RWPE1 (cell line): ENCODE data around the gene SPACA4.

Experiments
- CTCF ChIA-PET: fragments of 350-600 bp; sonication (Branson Sonifier 250); formaldehyde crosslinking; extraction: SDS; loops from one replicate; lab custom pipeline; 2021; lab: Yijun Ruan, JAX
- POLR2A ChIA-PET: fragments of 400-600 bp; formaldehyde crosslinking; extraction: SDS; loops from one replicate; lab custom pipeline; 2020; ENCODE audit warnings: antibody characterized with exemption; ENCODE audit not compliant: low non-redundant PET; lab: Yijun Ruan, JAX
- DNase-seq: peaks from one replicate; pipeline ENCODE4 v3.0.0; 2012; ENCODE audit warnings: low spot score
- H3K27ac ChIP-seq: fragments of 450-650 bp; 2 replicates; pipeline ENCODE4 v1.5.1; 2017
- CTCF ChIP-seq: fragments of 450-650 bp; conservative IDR thresholded peaks from 2 replicates; pipeline ENCODE4 v1.5.1; 2017; ENCODE audit warnings: low read depth, mild to moderate bottlenecking

SPACA4 gene

DNA sequence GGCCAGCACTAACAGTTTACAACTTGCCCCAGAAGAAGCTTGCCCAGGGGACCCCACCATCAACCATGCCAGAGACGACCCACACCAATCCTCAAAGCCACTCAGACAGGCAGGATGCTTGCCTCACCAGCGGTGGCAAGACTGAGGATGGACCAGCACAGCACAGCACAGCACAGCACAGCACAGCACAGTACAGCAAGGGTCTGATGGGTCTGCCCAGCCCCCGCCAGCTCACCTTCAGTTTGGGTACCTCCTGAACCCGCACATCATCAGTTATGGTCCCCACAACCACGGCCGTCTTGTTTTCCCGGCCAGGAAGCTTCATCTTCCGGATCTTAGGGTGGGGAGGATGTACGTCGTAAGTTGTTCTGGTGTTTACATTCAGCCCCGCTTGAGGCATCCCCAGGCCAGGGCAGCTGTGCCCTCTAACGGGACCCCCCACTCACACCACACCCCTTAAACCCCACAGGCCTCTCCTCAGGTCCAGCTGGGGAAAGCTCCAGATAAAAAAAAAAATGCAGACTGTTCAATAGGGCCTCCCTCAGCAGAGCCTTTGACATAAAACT is 10.0 kb downstream of the SPACA4 start:
- CTCF ChIA-PET, result interaction anchor here (0.7 to 1.5 kb wide), 4 partner anchors 11 to 240 kb away, joined by 3 to 6 read pairs (median 4); no protein-coding TSS in a partner anchor
- POLR2A ChIA-PET, result no interaction called here
- peak overlapping the region; percentile 92 for H3K27ac ChIP-seq
- DNase-seq, result no peak
- no peak for TF ChIP-seq CTCF

DNA sequence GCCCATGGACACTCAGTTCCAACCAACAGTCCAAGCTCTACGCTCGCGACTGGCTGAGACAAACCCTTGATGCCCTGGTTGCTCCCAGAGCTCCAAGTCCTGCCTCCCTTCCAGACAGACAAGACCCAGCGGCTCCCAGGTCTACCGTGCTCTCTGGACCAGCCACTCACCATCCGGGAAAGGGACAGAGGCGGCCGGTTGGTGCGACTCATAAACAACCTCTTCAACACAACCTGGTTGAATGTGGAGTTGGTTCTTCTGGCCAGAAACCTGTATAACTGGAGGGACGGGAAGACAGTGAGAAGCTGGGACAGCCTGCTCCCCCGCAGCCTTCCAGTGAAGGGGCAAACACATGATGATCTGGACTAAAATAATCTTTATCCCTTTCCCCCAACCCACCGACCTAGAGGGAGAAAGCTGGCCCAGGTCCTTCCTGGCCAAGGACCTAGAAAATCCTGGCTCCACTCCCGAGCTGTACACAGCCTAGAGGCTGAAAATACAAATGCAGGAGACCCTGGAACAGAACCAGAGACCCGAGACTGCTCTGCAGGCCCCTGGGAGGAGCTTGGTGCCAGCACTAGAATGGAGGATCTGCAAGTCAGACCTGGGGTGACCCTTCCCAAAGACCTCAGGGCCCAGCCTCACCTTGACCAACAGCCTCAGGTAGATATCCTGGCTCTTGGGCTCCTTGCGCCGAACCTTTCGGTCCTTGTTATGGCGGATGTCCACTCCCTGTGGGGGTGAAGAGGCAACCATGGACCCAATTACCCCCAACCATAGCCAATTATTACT is 10.8 kb downstream of the SPACA4 start:
- ChIA-PET CTCF (interaction anchor here (0.7 kb wide), 1 partner anchor 240 kb away, joined by 6 read pairs; no protein-coding TSS in a partner anchor), POLR2A (no interaction called here)
- DNase-seq, result no peak
- H3K27ac ChIP-seq, result peak overlapping the region; percentile 92
- TF ChIP-seq CTCF, result no peak

GRCh38 chr19:48618278-48618915 is 11.9 kb downstream of the SPACA4 start:
- no peak for DNase-seq
- peak overlapping the region; percentile 92 for H3K27ac ChIP-seq
- ChIA-PET CTCF (interaction anchor here (0.6 kb wide), 1 partner anchor 152 kb away, joined by 3 read pairs; no protein-coding TSS in a partner anchor), POLR2A (interaction anchor here (0.6 to 1.3 kb wide), 6 partner anchors 10 to 240 kb away, joined by 3 to 7 read pairs (median 3); no protein-coding TSS in a partner anchor)
- TF ChIP-seq CTCF, result no peak

DNA sequence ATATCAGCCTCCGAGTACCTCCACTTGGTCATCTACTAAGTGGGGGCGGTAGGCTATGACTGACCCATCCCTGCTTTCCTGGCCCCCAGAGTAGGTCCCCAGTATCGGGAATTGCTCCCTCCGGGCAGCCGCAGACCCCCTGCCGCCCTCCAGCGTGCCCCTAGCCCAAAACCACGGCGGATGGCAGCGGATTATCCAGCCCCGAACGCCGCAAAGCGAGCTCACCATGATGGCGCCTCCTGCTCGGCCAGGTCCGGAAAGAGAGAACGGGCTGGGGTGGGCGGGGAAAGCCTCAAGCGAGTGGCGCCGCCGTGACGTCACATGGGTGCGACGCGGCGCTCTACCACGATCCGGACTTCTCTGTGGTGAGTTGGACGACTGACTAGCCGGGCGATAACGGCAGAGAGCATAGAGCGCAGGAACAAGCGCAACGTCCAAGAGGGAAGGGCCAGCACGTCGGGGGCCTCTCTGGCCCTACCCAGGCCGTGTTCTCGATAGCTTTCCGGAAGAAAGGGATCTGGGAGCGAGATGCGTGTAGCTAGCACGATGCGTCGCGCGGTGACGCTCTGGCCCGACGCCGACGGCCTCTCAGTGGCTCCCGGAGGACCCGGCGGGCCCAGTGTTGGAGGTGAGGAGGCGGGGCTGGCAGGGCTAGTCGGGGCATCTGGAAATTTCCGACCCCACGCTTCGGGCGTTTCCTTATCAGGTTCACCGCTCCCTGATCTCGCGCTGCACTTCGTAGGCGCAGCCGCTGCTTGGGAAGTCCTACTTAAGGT is 12.6 kb downstream of the SPACA4 start, which contains the start of the genes RPL18 and SPHK2:
TSS of gene RPL18 (minus strand) at position 263 of the 776 bp plus-strand sequence. CDS start at position 228, 35 bp downstream.
TSS of gene SPHK2 (plus strand) at position 591 of the 776 bp plus-strand sequence. CDS start 1,009 bp downstream, outside the sequence.
- DNase-seq, result peak; percentile 97
- TF ChIP-seq CTCF, result no peak
- ChIA-PET POLR2A (interaction anchor here (0.6 to 1.3 kb wide), 8 partner anchors 9 to 241 kb away, joined by 3 to 7 read pairs (median 3); no protein-coding TSS in a partner anchor), CTCF (interaction anchor here (0.6 kb wide), 1 partner anchor 151 kb away, joined by 3 read pairs; no protein-coding TSS in a partner anchor)
- peak within 1 kb of the TSS; percentile 92 for H3K27ac ChIP-seq

DNA sequence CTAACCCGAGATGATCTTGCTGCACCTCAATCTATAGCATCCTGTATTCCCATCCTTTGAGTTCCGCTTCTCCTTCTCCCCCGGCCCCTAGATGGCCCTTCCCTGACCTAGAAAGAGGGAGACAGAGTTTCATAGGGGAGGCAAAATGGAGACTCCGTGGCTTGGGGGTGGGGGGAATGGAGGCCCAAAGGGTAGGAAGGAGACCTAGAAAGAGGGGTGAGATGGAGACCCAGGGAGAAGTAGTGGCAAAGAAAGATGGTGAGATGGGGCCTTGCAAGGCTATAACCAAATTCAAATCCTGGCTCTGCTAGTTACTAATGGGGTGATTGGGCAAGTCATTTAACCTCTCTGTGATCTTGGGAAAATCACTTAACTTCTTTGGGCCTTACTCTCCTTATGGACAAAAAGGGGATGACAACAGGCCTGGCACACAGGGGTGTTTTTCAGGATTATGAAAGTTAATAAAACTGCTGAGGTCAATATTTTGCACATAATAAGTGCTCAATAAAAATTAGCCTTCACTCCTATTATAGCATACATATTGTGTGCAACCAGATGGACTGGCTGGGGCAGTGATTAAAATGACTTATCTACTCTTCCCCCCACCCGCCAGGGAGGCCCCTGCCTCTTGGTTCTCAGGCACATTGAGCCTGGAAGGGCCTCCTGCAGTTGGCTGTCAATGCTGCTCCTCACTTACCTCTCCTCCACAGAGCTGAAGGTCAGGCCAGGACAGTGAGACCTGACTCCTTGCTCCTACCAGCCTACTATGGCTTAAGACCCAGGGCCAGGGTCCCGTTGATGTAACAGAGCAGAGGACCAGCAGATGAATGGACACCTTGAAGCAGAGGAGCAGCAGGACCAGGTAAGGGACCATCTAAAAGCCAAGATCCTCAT is 13.4 kb downstream of the SPACA4 start:
- peak overlapping the region; percentile 92 for H3K27ac ChIP-seq
- ChIA-PET POLR2A (interaction anchor here (1.2 to 1.3 kb wide), 3 partner anchors 8 to 14 kb away, joined by 3 to 7 read pairs (median 4); no protein-coding TSS in a partner anchor), CTCF (no interaction called here)
- no peak for TF ChIP-seq CTCF
- DNase-seq, result no peak
